Thyroid gland (tissue), 4 donors: ENCODE measurements around the gene GBP5.

ENCODE experiments used
- CTCF ChIP-seq, 6 experiments: fragments of 200-600 bp in 3 of 6; fragments of 450-650 bp in 3 of 6; sonication (generic) in 3 of 6; IDR thresholded peaks; one replicate each; pipeline ENCODE4 v1.5.1; 2016 to 2019; ENCODE audit warnings: antibody characterized with exemption in 6 of 6, mild to moderate bottlenecking in 2 of 6, inconsistent platforms in 1 of 6, moderate library complexity in 1 of 6
- POLR2A ChIP-seq, 2 donors: fragments of 450-650 bp; IDR thresholded peaks; one replicate each; pipeline ENCODE4 v1.6.1; 2017; ENCODE audit warnings: antibody characterized with exemption in 2 of 2, mild to moderate bottlenecking in 2 of 2, moderate library complexity in 1 of 2

- TF ChIP-seq CTCF (IDR thresholded peaks at IDR 0.05), result no peak
- no peak for TF ChIP-seq POLR2A (IDR thresholded peaks at IDR 0.05)
Measured at GRCh38 chr1:89280766-89281165, 8.1 kb upstream of the GBP5 start.
